ENCODE data around the gene C16orf89. TPM values are rescaled to one million over a fixed set of nuclear protein-coding genes. Genes with fewer than 3 reads are reported as not detected.
"Not testable (repeated sequence)": the region's sequence is repeated elsewhere in the genome, so short reads cannot be mapped to it uniquely, and the experiment has no call there.

The C16orf89 gene
- total RNA-seq, 1 donor from 2014 or later: 4.6 TPM

- H3K9me3 ChIP-seq; H3K27me3 ChIP-seq; DNase-seq (ENCODE audit: low spot score in 2 of 2); intact Hi-C loops (cut with DNase I); H3K27ac ChIP-seq; H3K4me3 ChIP-seq; H3K4me1 ChIP-seq: not testable (repeated sequence)
- H3K36me3 ChIP-seq: peaks cover 25 to 49% of the 10 kb centered on the region in 2 donors
Observed at GRCh38 chr16:5080461-5080860, 14.7 kb upstream of the C16orf89 start.

- no peak for TF ChIP-seq CTCF (IDR thresholded peaks at IDR 0.05)
- intact Hi-C loops (cut with DNase I): no loop called here
- DNase-seq (ENCODE audit: low spot score in 2 of 2): no peak
- H3K27me3 ChIP-seq: no peaks in the 10 kb centered on the region
- H3K4me1 ChIP-seq: no peaks in the 10 kb centered on the region
- H3K4me3 ChIP-seq: no peak overlapping the region
- peaks cover 29 to 52% of the 10 kb centered on the region in 2 donors for H3K36me3 ChIP-seq
- H3K27ac ChIP-seq: no peak overlapping the region
- H3K9me3 ChIP-seq: no peaks in the 10 kb centered on the region
Observed at GRCh38 chr16:5078626-5079025, 12.9 kb upstream of the C16orf89 start.

DNA sequence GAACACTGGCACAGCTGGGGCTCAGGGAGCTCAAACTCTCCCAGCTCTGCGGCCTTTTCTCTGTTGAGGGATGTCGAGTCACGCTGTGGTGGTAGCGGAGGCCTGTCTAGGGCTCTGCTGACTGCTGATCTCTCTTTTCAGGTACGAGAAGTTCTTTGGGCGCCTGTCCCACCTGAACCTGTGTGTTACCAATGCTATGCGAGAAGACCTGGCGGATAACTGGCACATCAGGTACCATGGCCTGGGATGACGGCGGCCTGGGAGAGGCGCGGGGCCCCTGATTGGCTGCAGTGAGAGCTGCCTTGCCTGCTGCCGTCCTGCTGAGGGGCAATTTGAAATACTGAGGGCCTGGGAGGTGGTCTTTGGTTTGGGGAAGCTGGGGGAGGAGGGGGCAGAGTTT, 11.5 kb upstream of the C16orf89 start:
- Histone ChIP-seq H3K27ac (no peak overlapping the region), H3K4me3 (no peak overlapping the region), H3K36me3 (peaks cover 29 to 46% of the 10 kb centered on the region in 2 donors), H3K9me3 (no peaks in the 10 kb centered on the region), H3K4me1 (peaks cover 0 to 3% of the 10 kb centered on the region in 2 donors), H3K27me3 (no peaks in the 10 kb centered on the region)
- intact Hi-C loops (cut with DNase I): no loop called here
- TF ChIP-seq CTCF (IDR thresholded peaks at IDR 0.05): no peak
- DNase-seq (ENCODE audit: low spot score in 2 of 2): no peak

DNA sequence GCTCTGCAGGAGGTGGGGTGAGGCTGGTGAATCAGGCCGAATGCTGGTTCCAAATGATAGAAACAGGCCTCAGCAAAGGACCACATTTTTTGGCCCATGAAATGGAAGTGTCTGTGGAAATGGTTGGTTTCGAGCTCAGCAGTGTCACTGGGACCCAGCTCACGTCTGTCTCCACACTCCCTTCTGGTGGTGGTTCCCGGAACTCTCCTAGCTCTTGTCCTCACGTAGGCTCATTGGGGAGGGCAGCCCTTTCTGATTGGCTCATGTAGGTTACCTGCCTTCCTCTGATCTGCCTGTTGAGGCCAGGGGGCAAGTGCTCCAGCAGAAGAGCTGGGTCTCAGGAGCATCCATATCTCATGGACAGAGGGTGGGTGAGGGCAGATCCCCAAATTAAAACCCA, 9.9 kb upstream of the C16orf89 start:
- H3K4me1 ChIP-seq: peaks cover 0 to 10% of the 10 kb centered on the region in 2 donors
- H3K27ac ChIP-seq: no peak overlapping the region
- H3K27me3 ChIP-seq: no peaks in the 10 kb centered on the region
- H3K36me3 ChIP-seq: peaks cover 26 to 36% of the 10 kb centered on the region in 2 donors
- no peaks in the 10 kb centered on the region for H3K9me3 ChIP-seq
- intact Hi-C loops (cut with DNase I): no loop called here
- DNase-seq (ENCODE audit: low spot score in 2 of 2): no peak
- no peak for TF ChIP-seq CTCF (IDR thresholded peaks at IDR 0.05)
- H3K4me3 ChIP-seq: no peak overlapping the region

DNA sequence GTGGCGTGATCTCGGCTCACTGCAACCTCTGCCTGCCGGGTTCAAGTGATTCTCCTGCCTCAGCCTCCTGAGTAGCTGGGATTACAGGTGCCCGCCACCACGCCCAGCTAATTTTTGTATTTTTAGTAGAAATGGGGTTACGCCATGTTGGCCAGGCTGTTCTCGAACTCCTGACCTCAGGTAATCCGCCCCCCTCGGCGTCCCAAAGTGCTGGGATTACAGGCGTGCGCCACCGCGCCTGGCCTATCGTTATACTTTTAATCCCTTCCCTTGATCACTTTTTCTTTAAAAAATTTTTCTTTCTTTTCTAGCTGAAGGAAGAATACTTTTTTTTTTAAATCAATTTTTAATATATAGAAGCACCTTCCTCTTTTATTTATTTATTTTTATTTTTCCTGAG, 8.0 kb upstream of the C16orf89 start:
- not testable (repeated sequence) for H3K9me3 ChIP-seq; H3K27ac ChIP-seq; H3K4me3 ChIP-seq; H3K27me3 ChIP-seq; H3K4me1 ChIP-seq; DNase-seq (ENCODE audit: low spot score in 2 of 2)
- intact Hi-C loops (cut with DNase I): loop anchor here (5.0 kb wide), 2 partner anchors 41 to 116 kb away; partner anchors contain the start of genes NAGPA and SEC14L5
- peaks cover 20 to 33% of the 10 kb centered on the region in 2 donors for H3K36me3 ChIP-seq

DNA sequence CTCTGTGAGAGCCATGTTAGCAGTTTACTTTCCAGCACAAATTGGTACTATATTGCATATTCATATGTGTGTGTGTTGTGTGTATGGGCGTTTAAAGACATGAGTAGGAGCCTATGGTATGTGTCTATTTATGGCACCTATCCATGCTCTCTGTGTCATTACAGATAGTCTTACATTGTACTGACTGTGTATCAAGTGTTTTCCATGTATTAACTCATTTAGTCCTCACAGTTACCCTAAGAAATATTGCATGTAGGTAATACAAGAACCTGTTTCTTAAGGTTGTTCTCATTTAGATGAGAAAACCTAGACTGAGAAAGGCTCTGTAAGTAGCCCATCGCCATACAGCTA, 7.5 kb upstream of the C16orf89 start:
- intact Hi-C loops (cut with DNase I): loop anchor here (5.0 kb wide), 2 partner anchors 41 to 116 kb away; partner anchors contain the start of genes NAGPA and SEC14L5
- no peak for DNase-seq (ENCODE audit: low spot score in 2 of 2)
- Histone ChIP-seq H3K27ac (no peak overlapping the region), H3K27me3 (no peaks in the 10 kb centered on the region), H3K4me1 (peaks cover 0 to 10% of the 10 kb centered on the region in 2 donors), H3K4me3 (no peak overlapping the region), H3K9me3 (no peaks in the 10 kb centered on the region), H3K36me3 (peaks cover 17 to 29% of the 10 kb centered on the region in 2 donors)
- no peak for TF ChIP-seq CTCF (IDR thresholded peaks at IDR 0.05)
